Mesothelial cell of epicardium (in vitro differentiated cells): ENCODE measurements around the gene BPIFB4. TPM values are rescaled to one million over a fixed set of nuclear protein-coding genes. Genes with fewer than 3 reads are reported as not detected.

Source experiments
- DNase-seq, 2 experiments: peaks; one replicate each; pipeline ENCODE4 v3.0.0; 2021; ENCODE audit warnings: low spot score in 2 of 2; ENCODE audit not compliant: unreplicated experiment in 2 of 2
- H3K27ac Mint-ChIP-seq: 2 replicates; pipeline ENCODE4 v1.8.0; 2021; ENCODE audit warnings: mixed read lengths
- H3K27me3 Mint-ChIP-seq: 2 replicates; pipeline ENCODE4 v1.8.0; 2021; ENCODE audit warnings: low read depth, mixed read lengths
- H3K36me3 Mint-ChIP-seq: 2 replicates; pipeline ENCODE4 v1.8.0; 2021; ENCODE audit warnings: mixed read lengths
- H3K4me1 Mint-ChIP-seq: 2 replicates; pipeline ENCODE4 v1.8.0; 2021; ENCODE audit warnings: mixed read lengths
- H3K4me3 Mint-ChIP-seq: 2 replicates; pipeline ENCODE4 v1.8.0; 2021; ENCODE audit warnings: mild to moderate bottlenecking, moderate library complexity, mixed read lengths
- H3K9me3 Mint-ChIP-seq: 2 replicates; pipeline ENCODE4 v1.8.0; 2021; ENCODE audit warnings: mixed read lengths
- CTCF ChIP-seq: fragments of 200-600 bp; sonication (generic); IDR thresholded peaks from one replicate; pipeline ENCODE4 v1.5.0; 2021; ENCODE audit warnings: antibody characterized with exemption; ENCODE audit not compliant: unreplicated experiment
- total RNA-seq: library from RNA; stranded (reverse); gene quantifications from 3 replicates; pipeline ENCODE4 v1.2.1, GENCODE V29; 2021

BPIFB4 gene
- total RNA-seq, 1 donor from 2014 or later = not detected

GRCh38 chr20:33145521-33145920, 66.1 kb downstream of the BPIFB4 start:
- Mint-ChIP-seq H3K36me3 (no peaks in the 10 kb centered on the region), H3K27ac (no peak overlapping the region)
- DNase-seq = peak in 1 of 2 experiments; percentile 10

GRCh38 chr20:33147299-33147698, 67.9 kb downstream of the BPIFB4 start:
- no peaks in the 10 kb centered on the region for H3K4me1 Mint-ChIP-seq
- no peak for TF ChIP-seq CTCF
- peaks cover 13% of the 10 kb centered on the region for H3K9me3 Mint-ChIP-seq
- peaks cover 51% of the 10 kb centered on the region for H3K27me3 Mint-ChIP-seq
- no peak overlapping the region for H3K27ac Mint-ChIP-seq
- no peak for DNase-seq
- no peaks in the 10 kb centered on the region for H3K36me3 Mint-ChIP-seq
- no peak overlapping the region for H3K4me3 Mint-ChIP-seq

More at GRCh38 chr20:33145521-33145920, 66.1 kb downstream of the BPIFB4 start:
- peaks cover 43% of the 10 kb centered on the region for H3K27me3 Mint-ChIP-seq
- no peaks in the 10 kb centered on the region for H3K4me1 Mint-ChIP-seq
- H3K4me3 Mint-ChIP-seq = no peak overlapping the region
- no peak for TF ChIP-seq CTCF
- H3K9me3 Mint-ChIP-seq = peaks cover 18% of the 10 kb centered on the region

GRCh38 chr20:33148040-33148439, 68.6 kb downstream of the BPIFB4 start:
- H3K4me1 Mint-ChIP-seq = no peaks in the 10 kb centered on the region
- H3K9me3 Mint-ChIP-seq = peaks cover 6% of the 10 kb centered on the region
- H3K36me3 Mint-ChIP-seq = no peaks in the 10 kb centered on the region
- peak in 1 of 2 experiments; percentile 14 for DNase-seq
- H3K27ac Mint-ChIP-seq = no peak overlapping the region
- H3K4me3 Mint-ChIP-seq = no peak overlapping the region
- H3K27me3 Mint-ChIP-seq = peaks cover 59% of the 10 kb centered on the region
- TF ChIP-seq CTCF = no peak

- H3K4me3 Mint-ChIP-seq = no peak overlapping the region
- DNase-seq = peak in 1 of 2 experiments; percentile 26
- H3K9me3 Mint-ChIP-seq = no peaks in the 10 kb centered on the region
- no peak for TF ChIP-seq CTCF
- no peaks in the 10 kb centered on the region for H3K4me1 Mint-ChIP-seq
- no peak overlapping the region for H3K27ac Mint-ChIP-seq
- H3K36me3 Mint-ChIP-seq = no peaks in the 10 kb centered on the region
- H3K27me3 Mint-ChIP-seq = peaks cover 71% of the 10 kb centered on the region
Measured at GRCh38 chr20:33154252-33154651, 74.8 kb downstream of the BPIFB4 start.

- H3K4me1 Mint-ChIP-seq = no peaks in the 10 kb centered on the region
- H3K36me3 Mint-ChIP-seq = no peaks in the 10 kb centered on the region
- no peak for TF ChIP-seq CTCF
- peak in 1 of 2 experiments; percentile 13 for DNase-seq
- no peak overlapping the region for H3K4me3 Mint-ChIP-seq
- H3K27me3 Mint-ChIP-seq = peaks cover 66% of the 10 kb centered on the region
- H3K27ac Mint-ChIP-seq = no peak overlapping the region
- no peaks in the 10 kb centered on the region for H3K9me3 Mint-ChIP-seq
Measured at GRCh38 chr20:33158637-33159385, 79.4 kb downstream of the BPIFB4 start.
